Ascending aorta (tissue), 2 donors: Measurements from ENCODE around the gene TEP1. TPM values are rescaled to one million over a fixed set of nuclear protein-coding genes. Genes with fewer than 3 reads are reported as not detected.

Source experiments
- DNase-seq, 2 donors: peaks; one replicate each; pipeline ENCODE4 v3.0.0-alpha.2; 2019; ENCODE audit warnings: low spot score in 2 of 2
- H3K27ac ChIP-seq, 2 donors: fragments of 200-600 bp; sonication (generic); one replicate each; pipeline ENCODE4 v1.5.1; 2016 to 2017; ENCODE audit warnings: mild to moderate bottlenecking in 1 of 2
- H3K27me3 ChIP-seq: fragments of 200-600 bp; sonication (generic); one replicate; pipeline ENCODE4 v1.5.1; 2017
- H3K36me3 ChIP-seq, 2 donors: fragments of 200-600 bp; sonication (generic); one replicate each; pipeline ENCODE4 v1.5.1; 2016
- H3K4me1 ChIP-seq, 2 donors: fragments of 200-600 bp; sonication (generic); one replicate each; pipeline ENCODE4 v1.5.1; 2016 to 2017; ENCODE audit warnings: mild to moderate bottlenecking in 1 of 2
- H3K4me3 ChIP-seq, 2 donors: fragments of 200-600 bp; sonication (generic); one replicate each; pipeline ENCODE4 v1.5.1; 2016 to 2017; ENCODE audit warnings: mild to moderate bottlenecking in 1 of 2
- H3K9me3 ChIP-seq, 2 donors: fragments of 200-600 bp; sonication (generic); one replicate each; pipeline ENCODE4 v1.5.1; 2016
- intact Hi-C: fragments of 100-400 bp; cut with DNase I; formaldehyde crosslinking; loops from one replicate; pipeline ENCODE4 v1.15.1; 2023
- total RNA-seq: library from RNA; depleted of rRNA; stranded (reverse); fragments of >200 nt; gene quantifications from one replicate; pipeline ENCODE4 v1.1.0, GENCODE V29; 2016
- TF ChIP-seq, protein P1 (sequence below), 3 experiments: fragments of 200-600 bp in 2 of 3; fragments of 450-650 bp in 1 of 3; sonication (generic) in 2 of 3; IDR thresholded peaks; one replicate each; pipeline ENCODE4 v1.5.1; 2016 to 2019; ENCODE audit warnings: antibody characterized with exemption in 3 of 3, mild to moderate bottlenecking in 1 of 3, moderate library complexity in 1 of 3

The TEP1 gene
- total RNA-seq, 1 donor from 2014 or later: 43.7 TPM

DNA sequence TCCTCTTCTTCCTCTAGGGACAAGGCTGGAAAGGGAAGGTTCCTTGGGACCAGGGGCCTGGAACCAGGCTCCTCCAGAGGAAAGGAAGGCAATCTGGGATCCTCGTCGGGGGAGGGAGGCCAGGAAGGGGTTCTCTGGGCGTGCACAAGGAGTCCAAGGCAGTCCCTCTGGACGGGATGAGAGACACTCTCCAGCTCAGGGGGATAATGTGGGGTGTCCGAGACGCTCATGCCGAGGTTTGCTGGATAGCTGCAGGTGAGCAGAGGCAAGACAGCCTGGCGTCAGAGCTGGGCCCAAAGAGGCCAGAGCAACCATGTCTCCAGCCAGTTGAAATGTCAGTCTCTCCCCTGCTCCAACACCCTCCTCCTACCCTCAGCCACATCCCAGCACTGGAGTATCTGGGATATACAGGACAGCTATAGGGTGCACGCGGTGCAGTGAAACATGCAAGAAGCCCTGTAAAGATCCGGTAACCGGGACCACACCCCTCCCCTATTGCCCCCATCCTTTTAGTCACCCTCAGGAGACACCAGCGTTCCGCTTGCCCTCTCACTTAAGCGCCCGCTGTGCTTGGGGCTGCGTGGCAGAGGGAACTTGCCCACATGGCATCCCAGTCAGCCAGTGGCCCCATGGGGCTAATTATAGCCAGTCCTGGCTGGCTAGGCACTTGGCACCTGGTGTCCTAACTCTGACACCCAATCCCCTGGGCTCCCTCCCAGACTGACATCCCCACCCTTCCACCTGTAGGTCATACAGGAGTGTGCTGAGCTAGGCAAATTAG is 22.5 kb upstream of the TEP1 start, which contains the start of gene KLHL33:
TSS of gene KLHL33 (minus strand) at position 585 of the 781 bp plus-strand sequence. CDS start at position 230, 355 bp downstream.
- peaks cover 5% of the 10 kb centered on the region in 2 donors for H3K4me1 ChIP-seq
- H3K27me3 ChIP-seq: no peaks in the 10 kb centered on the region
- no peak for DNase-seq
- H3K27ac ChIP-seq: peak within 1 kb of the TSS in 1 of 2 donors; percentile 2
- H3K4me3 ChIP-seq: peak within 1 kb of the TSS; percentile 31 to 56
- no peaks in the 10 kb centered on the region for H3K36me3 ChIP-seq
- intact Hi-C loops: no loop called here
- TF ChIP-seq, protein P1, sequence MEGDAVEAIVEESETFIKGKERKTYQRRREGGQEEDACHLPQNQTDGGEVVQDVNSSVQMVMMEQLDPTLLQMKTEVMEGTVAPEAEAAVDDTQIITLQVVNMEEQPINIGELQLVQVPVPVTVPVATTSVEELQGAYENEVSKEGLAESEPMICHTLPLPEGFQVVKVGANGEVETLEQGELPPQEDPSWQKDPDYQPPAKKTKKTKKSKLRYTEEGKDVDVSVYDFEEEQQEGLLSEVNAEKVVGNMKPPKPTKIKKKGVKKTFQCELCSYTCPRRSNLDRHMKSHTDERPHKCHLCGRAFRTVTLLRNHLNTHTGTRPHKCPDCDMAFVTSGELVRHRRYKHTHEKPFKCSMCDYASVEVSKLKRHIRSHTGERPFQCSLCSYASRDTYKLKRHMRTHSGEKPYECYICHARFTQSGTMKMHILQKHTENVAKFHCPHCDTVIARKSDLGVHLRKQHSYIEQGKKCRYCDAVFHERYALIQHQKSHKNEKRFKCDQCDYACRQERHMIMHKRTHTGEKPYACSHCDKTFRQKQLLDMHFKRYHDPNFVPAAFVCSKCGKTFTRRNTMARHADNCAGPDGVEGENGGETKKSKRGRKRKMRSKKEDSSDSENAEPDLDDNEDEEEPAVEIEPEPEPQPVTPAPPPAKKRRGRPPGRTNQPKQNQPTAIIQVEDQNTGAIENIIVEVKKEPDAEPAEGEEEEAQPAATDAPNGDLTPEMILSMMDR (IDR thresholded peaks at IDR 0.05): no peak
- no peaks in the 10 kb centered on the region for H3K9me3 ChIP-seq

DNA sequence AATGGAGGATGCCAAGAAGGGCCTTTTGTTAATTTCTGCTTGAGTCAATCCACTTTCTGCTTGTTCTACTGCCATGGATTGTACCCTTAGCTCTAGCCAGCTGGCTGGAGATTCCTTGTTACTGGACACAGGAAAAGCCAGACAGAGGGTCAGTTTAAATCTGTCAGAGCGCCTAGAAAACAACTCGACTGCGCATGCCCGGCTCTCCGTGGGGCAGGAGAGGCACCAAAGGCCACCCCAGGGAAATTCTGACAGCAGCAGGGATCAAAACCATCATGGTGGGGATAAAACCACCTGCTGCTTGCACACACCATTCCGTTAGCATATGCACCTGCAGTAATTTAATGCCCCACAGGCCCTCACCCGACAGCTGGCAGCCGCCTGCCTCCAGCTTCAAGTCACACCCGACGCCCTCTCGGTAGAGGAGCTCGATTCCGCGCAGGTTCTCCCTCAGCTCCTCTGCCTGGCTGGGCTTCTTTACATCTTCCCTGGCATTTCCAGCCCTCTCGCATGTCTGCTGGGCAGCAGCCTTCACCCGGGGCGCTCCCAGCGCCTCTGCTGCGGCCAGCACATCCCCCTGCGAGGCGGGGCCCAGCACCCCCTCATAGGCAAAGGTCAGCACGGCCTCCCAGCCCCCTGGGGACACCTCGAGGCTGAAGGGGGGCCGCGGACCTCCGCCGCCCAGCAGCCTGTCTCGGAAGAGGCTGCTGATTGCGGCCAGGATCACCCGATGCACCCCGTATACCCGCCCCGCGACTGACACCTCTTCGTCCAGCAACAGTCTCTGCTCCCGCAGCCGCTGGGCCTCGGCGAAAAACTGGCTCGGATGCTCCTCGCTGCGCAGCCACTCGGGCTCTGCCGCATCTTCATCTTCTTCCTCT is 21.6 kb upstream of the TEP1 start:
- H3K4me1 ChIP-seq: peaks cover 5% of the 10 kb centered on the region in 2 donors
- H3K9me3 ChIP-seq: no peaks in the 10 kb centered on the region
- H3K27me3 ChIP-seq: no peaks in the 10 kb centered on the region
- peak in 1 of 2 donors; percentile 74 for DNase-seq
- H3K36me3 ChIP-seq: no peaks in the 10 kb centered on the region
- peak overlapping the region; percentile 2 to 42 for H3K27ac ChIP-seq
- intact Hi-C loops: no loop called here
- H3K4me3 ChIP-seq: peak overlapping the region; percentile 31 to 56
- TF ChIP-seq, protein P1 (IDR thresholded peaks at IDR 0.05): no peak

DNA sequence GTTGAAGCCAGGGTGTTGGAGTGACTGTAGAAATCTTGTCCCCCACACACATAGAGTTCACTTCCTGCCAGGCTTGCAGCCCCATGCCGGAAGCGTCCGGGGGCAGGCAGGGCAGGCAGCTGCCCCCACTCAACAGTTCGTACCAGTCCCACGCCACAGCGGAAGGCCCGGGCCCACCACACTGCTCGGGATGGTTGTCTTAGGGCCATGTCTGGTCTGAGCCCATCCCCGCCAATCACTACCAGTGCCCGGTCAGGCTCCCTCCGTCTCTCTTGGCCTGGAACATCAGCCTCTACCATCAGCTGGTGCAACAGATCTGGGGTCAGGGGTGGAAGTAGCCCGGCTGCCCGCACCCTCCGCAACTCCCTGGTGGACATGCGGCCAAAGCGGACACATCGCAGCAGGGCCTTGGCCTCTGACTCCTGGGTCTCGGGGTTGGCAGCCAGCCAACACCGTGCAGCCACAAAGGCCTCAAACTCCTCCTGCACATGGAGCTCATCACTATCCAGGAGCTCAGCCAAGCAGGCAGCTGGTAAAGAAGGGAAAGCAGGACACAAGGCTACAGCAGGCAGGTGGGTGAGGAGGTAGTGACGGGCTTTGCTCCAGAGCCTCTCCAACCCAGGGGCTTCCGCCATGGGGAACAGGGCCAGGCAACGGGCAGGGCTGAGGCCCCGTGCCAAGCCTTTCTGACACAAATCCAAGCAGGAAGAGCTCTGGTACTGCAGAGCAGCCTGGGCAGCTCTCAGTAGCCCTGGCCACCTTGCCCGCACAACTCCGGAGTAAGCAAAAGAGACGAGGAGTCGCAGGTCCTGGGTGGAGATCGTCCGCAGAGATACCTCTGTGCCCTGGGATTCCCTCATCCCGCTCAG is 16.7 kb upstream of the TEP1 start:
- Histone ChIP-seq H3K27ac (no peak overlapping the region), H3K4me3 (no peak overlapping the region), H3K9me3 (no peaks in the 10 kb centered on the region), H3K27me3 (no peaks in the 10 kb centered on the region), H3K36me3 (no peaks in the 10 kb centered on the region), H3K4me1 (peaks cover 0 to 1% of the 10 kb centered on the region in 2 donors)
- no peak for DNase-seq
- intact Hi-C loops: no loop called here
- TF ChIP-seq, protein P1 (IDR thresholded peaks at IDR 0.05): no peak

DNA sequence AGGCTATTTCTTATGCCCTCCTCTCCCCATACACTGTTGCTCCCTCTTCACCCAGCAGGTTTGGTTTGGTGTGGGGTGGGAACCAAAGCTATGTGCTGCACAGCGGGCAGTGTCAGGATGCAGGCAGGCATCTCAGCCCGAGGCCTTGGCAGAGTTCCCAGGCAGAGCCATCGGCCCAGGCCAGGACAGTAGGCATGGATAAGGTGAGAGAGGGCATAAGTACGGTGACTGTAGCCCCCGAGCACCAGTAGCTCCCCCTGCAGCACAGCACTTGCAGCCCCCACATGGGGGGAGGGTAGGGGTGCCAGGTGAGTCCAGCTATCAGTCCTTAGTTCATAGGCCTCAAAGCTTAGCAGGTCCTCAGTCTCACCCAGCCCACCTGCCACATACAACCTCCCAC is 15.5 kb upstream of the TEP1 start:
- Histone ChIP-seq H3K9me3 (no peaks in the 10 kb centered on the region), H3K27ac (no peak overlapping the region), H3K4me3 (no peak overlapping the region), H3K27me3 (no peaks in the 10 kb centered on the region), H3K36me3 (no peaks in the 10 kb centered on the region), H3K4me1 (no peaks in the 10 kb centered on the region)
- TF ChIP-seq, protein P1 (IDR thresholded peaks at IDR 0.05): no peak
- intact Hi-C loops: no loop called here
- no peak for DNase-seq

DNA sequence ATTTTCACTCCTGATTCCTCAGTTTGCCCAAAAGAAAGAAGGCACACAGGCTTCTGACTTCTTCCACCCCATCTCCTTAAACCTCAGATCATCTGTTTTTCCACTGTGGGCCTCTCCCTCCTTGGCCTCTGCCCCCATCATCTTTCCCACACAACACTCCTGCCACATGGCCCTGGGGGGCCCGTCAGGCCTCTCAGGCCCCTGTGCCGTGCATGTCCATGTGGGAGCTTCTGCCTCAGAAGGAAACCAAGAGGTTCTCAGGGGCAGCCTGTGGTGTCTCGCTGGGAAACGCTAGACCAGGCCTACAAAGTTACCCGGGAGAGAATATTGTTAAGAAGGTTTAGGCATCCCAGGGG is 14.7 kb upstream of the TEP1 start:
- DNase-seq: no peak
- H3K27ac ChIP-seq: no peak overlapping the region
- TF ChIP-seq, protein P1 (IDR thresholded peaks at IDR 0.05): no peak
- intact Hi-C loops: no loop called here
- no peak overlapping the region for H3K4me3 ChIP-seq
- H3K36me3 ChIP-seq: no peaks in the 10 kb centered on the region
- H3K27me3 ChIP-seq: no peaks in the 10 kb centered on the region
- H3K4me1 ChIP-seq: no peaks in the 10 kb centered on the region
- no peaks in the 10 kb centered on the region for H3K9me3 ChIP-seq
